Endothelial cell (in vitro differentiated cells): ENCODE results near the gene CXCL14. TPM values are rescaled to one million over a fixed set of nuclear protein-coding genes. Genes with fewer than 3 reads are reported as not detected.
"Not testable (repeated sequence)": the region's sequence is repeated elsewhere in the genome, so short reads cannot be mapped to it uniquely, and the experiment has no call there.

Experiments used
- DNase-seq: peaks from one replicate; pipeline ENCODE4 v3.0.0; 2021; ENCODE audit warnings: low spot score
- H3K27ac Mint-ChIP-seq: one replicate; pipeline ENCODE4 v1.8.0; 2021; ENCODE audit warnings: mixed read lengths, inconsistent platforms; ENCODE audit not compliant: unreplicated experiment
- H3K27me3 Mint-ChIP-seq: one replicate; pipeline ENCODE4 v1.8.0; 2021; ENCODE audit warnings: mild to moderate bottlenecking, moderate library complexity, mixed read lengths, inconsistent platforms; ENCODE audit not compliant: unreplicated experiment
- H3K36me3 Mint-ChIP-seq: one replicate; pipeline ENCODE4 v1.8.0; 2021; ENCODE audit warnings: mild to moderate bottlenecking, low read depth, mixed read lengths, inconsistent platforms; ENCODE audit not compliant: unreplicated experiment
- H3K4me1 Mint-ChIP-seq: one replicate; pipeline ENCODE4 v1.8.0; 2021; ENCODE audit warnings: mild to moderate bottlenecking, mixed read lengths, inconsistent platforms; ENCODE audit not compliant: unreplicated experiment
- H3K4me3 Mint-ChIP-seq: one replicate; pipeline ENCODE4 v1.8.0; 2021; ENCODE audit warnings: mild to moderate bottlenecking, mixed read lengths, inconsistent platforms; ENCODE audit not compliant: unreplicated experiment
- H3K9me3 Mint-ChIP-seq: one replicate; pipeline ENCODE4 v1.8.0; 2021; ENCODE audit warnings: mixed read lengths, inconsistent platforms; ENCODE audit not compliant: unreplicated experiment
- CTCF ChIP-seq: fragments of 200-600 bp; sonication (generic); IDR thresholded peaks from one replicate; pipeline ENCODE4 v1.5.0; 2021; ENCODE audit warnings: antibody characterized with exemption; ENCODE audit not compliant: unreplicated experiment
- total RNA-seq: library from RNA; stranded (reverse); fragmentation: NEBNext Ultra II Directional; extraction: Animal tissue kit (Norgen Biotek cat#: 25700); gene quantifications from one replicate; pipeline ENCODE4 v1.2.1, GENCODE V29; 2021; ENCODE audit not compliant: unreplicated experiment

Gene CXCL14
- total RNA-seq, 1 donor from 2014 or later = 0.13 TPM

- DNase-seq = no peak
- TF ChIP-seq CTCF = no peak
- Mint-ChIP-seq H3K27me3 (peaks cover 31% of the 10 kb centered on the region), H3K4me3 (no peak overlapping the region), H3K36me3 (no peaks in the 10 kb centered on the region), H3K9me3 (no peaks in the 10 kb centered on the region), H3K27ac (no peak overlapping the region), H3K4me1 (peaks cover 11% of the 10 kb centered on the region)
Measured at GRCh38 chr5:135533794-135534193, 45.0 kb downstream of the CXCL14 start.

- H3K36me3 Mint-ChIP-seq = no peaks in the 10 kb centered on the region
- H3K4me1 Mint-ChIP-seq = peaks cover 11% of the 10 kb centered on the region
- H3K9me3 Mint-ChIP-seq = no peaks in the 10 kb centered on the region
- no peak for DNase-seq
- peaks cover 29% of the 10 kb centered on the region for H3K27me3 Mint-ChIP-seq
- no peak overlapping the region for H3K4me3 Mint-ChIP-seq
- H3K27ac Mint-ChIP-seq = no peak overlapping the region
- TF ChIP-seq CTCF = no peak
Measured at GRCh38 chr5:135533334-135533733, 45.5 kb downstream of the CXCL14 start.

- H3K27me3 Mint-ChIP-seq = peaks cover 24% of the 10 kb centered on the region
- H3K27ac Mint-ChIP-seq, DNase-seq, H3K4me3 Mint-ChIP-seq, H3K9me3 Mint-ChIP-seq, H3K36me3 Mint-ChIP-seq: not testable (repeated sequence)
- peaks cover 11% of the 10 kb centered on the region for H3K4me1 Mint-ChIP-seq
Measured at GRCh38 chr5:135529576-135529975, 49.2 kb downstream of the CXCL14 start.

- peaks cover 11% of the 10 kb centered on the region for H3K27me3 Mint-ChIP-seq
- H3K36me3 Mint-ChIP-seq = no peaks in the 10 kb centered on the region
- H3K9me3 Mint-ChIP-seq = peaks cover 8% of the 10 kb centered on the region
Measured at GRCh38 chr5:135526924-135527323, 51.9 kb downstream of the CXCL14 start.

GRCh38 chr5:135521964-135522363, 56.8 kb downstream of the CXCL14 start:
- Mint-ChIP-seq H3K36me3 (no peaks in the 10 kb centered on the region), H3K4me3 (no peak overlapping the region), H3K9me3 (peaks cover 8% of the 10 kb centered on the region), H3K4me1 (peaks cover 5% of the 10 kb centered on the region), H3K27ac (no peak overlapping the region), H3K27me3 (peaks cover 4% of the 10 kb centered on the region)
- DNase-seq = no peak
- no peak for TF ChIP-seq CTCF

More at GRCh38 chr5:135526924-135527323, 51.9 kb downstream of the CXCL14 start:
- Mint-ChIP-seq H3K4me1 (peaks cover 7% of the 10 kb centered on the region), H3K4me3 (no peak overlapping the region), H3K27ac (no peak overlapping the region)
- no peak for DNase-seq
- TF ChIP-seq CTCF = no peak

Other genes with a start within 250 kb of the CXCL14 start
- 181 TPM for gene MACROH2A1, start 179.8 kb downstream of the CXCL14 start, total RNA-seq
- not detected for gene DCANP1, start 131.6 kb downstream of the CXCL14 start, total RNA-seq
- gene TIFAB, start 126.6 kb downstream of the CXCL14 start, total RNA-seq = not detected
- gene NEUROG1, start 43.0 kb downstream of the CXCL14 start, total RNA-seq = not detected